Activated CD4-positive, CD25-positive, alpha-beta regulatory T cell (primary cell): ENCODE data around the gene ABCF3.

Source experiments
- DNase-seq, 4 experiments: peaks; one replicate each; lab custom pipeline; 2025; lab: John Stamatoyannopoulos, UW

The ABCF3 gene

DNA sequence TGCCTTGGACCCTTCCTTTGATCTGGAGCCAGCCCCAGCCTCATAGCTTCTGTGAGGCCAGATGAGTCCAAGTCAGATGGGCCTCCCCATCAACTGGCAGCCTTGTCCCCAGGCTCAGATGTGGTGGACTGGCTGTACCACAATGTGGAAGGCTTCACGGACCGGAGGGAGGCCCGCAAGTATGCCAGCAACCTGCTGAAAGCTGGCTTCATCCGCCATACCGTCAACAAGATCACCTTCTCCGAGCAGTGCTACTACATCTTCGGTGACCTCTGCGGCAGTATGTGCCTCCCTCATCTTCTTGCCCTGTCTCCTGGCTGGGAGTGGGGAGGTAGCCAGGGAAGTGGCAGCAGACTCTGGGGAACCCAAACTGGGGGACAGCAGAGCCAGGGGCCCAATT is 18.2 kb upstream of the ABCF3 start:
- DNase-seq: no peak

DNA sequence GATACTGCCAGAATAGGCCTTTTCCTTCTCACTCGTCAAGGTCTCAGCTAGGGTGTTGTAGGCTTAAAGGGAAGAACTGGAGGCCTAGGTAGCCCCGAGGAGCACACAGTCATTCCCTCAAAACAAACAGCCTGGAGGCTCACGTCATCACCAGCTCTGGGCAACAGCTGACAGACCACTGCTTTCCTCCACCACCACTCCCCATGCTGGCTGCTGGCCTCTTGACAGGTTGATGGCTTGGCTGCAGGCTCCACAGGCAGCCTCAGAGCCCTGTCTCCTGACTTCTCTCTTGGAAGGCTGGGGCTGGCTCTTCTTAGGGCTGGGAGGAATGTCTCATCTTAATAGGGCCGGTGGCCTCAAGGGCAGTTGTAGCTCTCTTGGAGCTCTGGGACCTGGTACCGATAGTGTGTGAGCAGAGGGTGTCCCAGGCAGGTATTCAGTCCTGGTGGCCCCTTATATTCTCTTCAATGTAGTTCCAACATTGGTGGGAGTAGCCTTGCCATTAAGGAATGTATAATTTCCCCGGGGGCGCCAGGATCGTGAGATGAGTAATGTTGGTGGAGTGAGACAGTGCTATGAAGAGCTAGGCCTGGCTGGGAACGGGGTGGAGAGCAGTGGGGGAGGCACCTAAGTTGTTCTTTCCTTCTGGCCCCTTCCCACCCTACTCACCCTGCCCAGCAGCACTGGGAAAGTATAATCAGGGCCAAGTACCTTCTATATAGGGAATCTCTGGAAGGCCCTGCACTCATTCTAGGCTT is 17.5 kb upstream of the ABCF3 start:
- DNase-seq: no peak

DNA sequence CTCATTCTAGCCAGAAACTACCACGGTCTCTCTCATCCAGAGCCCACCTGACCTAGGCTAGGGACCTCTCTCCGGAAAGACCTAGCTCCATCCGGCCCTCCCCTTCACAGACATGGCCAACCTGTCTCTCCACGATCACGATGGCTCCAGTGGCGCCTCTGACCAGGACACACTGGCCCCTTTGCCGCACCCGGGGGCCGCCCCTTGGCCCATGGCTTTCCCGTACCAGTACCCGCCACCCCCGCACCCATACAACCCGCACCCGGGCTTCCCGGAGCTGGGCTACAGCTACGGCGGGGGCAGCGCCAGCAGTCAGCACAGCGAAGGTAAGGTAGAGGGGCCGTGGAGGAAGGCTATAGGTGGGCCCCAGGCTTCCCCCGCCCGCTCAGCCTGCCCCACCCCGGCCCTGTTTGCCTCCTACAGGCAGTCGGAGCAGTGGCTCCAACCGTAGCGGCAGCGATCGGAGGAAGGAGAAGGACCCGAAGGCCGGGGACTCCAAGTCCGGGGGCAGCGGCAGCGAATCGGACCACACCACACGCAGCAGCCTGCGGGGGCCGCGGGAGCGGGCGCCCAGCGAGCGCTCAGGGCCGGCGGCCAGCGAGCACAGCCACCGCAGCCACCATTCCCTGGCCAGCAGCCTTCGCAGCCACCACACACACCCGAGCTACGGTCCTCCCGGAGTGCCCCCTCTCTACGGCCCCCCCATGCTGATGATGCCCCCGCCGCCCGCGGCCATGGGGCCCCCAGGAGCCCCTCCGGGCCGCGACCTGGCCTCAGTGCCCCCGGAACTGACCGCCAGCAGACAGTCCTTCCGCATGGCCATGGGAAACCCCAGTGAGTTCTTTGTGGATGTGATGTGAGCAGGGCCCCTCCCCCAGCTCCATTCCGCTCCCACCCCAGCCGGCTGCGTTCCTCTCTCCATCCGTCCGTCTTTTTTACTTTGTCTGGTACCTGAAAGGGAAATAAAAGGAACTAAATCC is 15.8 kb upstream of the ABCF3 start:
- no peak for DNase-seq

DNA sequence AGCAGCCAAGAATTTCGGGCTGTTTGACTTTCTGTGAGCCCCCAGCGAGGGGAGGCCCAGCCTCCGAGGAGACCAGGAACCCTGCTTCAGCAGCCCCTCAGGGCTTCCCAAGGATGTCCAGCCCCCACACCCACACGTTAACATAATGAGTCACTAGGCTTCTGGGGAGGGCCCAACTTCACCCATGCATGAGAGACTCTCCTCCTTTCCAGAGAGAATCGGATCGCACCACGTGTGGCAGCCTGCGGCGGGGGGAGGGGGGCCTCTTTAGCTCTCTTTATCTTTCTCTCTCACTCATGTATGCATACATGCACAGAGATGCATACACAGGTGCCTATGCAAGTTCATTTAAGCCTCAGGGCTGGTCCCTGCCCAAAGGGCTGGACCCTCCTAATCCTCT is 14.4 kb upstream of the ABCF3 start:
- no peak for DNase-seq

DNA sequence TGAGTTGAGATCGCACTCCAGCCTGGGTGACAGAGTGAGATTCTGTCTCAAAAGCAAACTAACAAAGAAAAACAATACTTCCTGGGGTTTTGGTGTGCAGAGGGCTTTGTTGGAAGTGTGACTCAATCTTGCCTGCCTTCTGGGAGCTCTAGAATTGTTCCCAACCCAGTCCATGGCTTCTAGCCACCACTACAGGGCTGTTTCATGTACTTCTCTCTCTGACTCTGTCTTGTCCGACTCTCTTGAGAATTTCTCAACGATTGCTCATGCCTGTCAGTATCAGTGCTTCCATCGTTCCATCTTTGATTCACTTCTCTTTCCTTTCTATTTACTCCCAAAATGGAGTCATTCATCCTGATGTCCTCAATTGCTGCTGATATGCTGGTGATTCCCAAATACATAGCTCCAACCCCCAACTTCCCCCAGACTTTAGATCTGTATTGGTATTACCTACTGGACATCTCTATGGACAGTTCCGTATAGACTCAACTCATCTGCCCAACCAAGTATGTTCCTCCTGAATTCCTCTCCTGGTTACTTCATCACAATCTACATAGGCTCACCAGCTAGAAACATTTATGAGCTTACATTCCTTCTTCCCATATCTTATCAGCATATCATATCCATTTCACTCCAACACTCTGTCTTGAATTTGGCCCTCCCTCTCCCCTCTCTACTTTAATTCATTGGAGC is 13.2 kb upstream of the ABCF3 start:
- DNase-seq: no peak

DNA sequence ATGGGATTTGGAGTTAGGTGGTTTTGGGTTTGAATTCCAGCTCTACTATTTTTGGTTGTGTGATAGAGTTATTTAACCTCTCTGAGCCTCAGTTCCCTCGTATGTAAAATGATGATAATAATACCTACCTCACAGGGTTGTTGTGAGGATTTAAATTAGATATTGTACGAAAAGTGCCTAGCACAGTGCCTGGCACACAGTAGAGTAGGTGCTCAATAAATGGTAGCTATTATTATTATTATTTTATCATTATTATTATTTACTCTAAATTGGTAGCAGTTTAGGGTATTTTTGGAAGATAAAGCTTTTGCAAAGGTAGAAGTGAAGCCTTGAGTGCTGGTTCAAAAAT is 12.7 kb upstream of the ABCF3 start:
- no peak for DNase-seq

DNA sequence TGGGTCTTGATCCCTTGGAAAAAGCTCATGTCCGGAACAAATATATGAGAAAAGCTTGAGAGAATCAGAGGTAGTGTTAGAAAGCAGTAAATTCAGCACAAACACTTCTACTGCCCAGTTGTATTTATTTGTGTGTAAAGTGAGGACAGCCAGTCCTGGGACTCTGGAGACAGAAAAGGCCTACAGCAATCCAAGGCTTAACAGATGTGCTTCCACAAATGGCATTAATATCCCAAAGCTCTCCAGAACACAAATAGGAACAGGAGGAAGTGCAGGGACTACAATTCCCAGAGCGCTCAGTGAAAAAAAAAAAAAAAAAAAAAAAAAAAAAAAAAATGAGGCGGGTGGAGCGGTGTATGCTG is 11.7 kb upstream of the ABCF3 start:
- DNase-seq: no peak

DNA sequence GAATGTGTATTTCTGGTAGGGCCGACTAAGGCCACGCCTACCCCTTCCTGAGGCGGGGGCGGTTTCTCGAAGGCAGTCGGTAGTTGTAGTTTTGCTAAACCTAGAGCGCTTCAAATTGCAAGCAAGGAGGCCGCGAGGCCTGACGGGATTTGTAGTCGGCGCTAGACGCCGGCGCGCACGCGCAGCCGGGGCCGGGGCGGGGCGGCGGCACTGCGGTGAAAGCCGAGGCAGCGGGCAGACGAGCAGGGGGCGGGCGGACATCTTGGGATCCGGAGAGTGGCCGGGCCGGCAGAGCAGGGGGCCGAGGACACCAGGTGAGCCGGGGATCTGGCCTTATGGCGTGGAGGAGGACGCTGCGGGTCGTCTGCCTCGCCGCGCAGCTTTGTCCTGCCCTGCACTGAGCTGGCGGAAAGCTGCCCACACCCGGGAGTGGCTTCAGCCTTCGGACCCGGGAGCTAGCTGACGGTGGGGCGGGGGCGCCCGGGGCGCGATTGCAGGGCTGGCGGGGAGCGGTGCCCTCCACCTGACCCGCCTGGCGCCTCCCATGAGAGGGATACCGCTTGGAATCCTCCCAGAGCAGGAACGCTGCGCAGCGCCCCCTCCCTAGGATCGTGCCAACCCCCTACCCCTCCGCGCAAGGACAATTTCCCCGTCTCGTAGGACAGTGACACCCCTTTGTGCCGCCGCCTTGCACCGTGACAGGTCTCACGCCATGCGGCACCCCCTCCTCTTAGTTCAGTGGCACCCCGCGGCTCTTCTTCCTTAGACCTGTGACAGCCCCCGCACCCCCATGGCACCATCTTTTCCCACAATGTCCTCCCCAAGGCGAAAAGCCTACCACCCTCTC is 11.1 kb upstream of the ABCF3 start, which contains the start of gene AP2M1:
TSS of gene AP2M1 (plus strand) at position 210 of the 847 bp plus-strand sequence. CDS start 2,139 bp downstream, outside the sequence.
- peak; percentile 93 to 95 (median 94) for DNase-seq

DNA sequence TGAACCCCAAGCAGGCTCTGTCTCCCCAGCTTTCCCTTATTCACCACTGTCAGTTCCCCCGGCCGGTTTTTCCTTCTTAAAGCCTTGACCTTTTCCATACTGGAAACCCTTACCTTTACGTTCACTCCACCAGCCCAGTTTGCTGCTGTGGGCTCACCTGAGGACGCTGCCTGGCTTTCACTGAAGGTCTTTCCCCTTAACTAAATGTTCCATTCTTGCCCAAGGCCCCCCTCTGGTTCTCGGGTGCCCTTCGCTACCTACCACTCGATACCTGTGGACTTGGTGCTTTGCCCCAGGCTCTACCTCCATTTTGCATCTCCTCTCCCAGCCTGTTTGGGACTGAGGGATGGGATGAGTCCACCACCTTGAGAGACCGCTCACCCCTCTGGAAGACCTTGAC is 10.5 kb upstream of the ABCF3 start:
- DNase-seq: no peak

DNA sequence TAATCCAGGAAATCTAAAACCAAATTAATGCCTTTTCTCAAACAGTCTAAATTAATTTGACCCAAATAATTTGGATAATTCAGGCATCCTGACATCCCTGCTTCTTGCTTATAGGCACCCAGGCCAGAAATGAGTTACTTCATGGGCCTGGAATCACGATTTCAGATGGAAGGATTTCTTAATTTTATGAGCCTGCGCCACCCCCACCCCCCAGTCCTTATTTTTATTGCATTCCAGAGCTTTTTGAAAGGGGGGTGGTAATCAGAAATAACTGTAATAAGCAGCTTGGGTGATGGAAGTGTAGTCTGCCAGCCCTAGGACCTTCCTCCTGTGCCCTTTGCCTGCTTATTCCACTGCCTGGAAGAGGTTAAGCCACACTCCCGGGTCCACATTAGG is 10.0 kb upstream of the ABCF3 start:
- no peak for DNase-seq

DNA sequence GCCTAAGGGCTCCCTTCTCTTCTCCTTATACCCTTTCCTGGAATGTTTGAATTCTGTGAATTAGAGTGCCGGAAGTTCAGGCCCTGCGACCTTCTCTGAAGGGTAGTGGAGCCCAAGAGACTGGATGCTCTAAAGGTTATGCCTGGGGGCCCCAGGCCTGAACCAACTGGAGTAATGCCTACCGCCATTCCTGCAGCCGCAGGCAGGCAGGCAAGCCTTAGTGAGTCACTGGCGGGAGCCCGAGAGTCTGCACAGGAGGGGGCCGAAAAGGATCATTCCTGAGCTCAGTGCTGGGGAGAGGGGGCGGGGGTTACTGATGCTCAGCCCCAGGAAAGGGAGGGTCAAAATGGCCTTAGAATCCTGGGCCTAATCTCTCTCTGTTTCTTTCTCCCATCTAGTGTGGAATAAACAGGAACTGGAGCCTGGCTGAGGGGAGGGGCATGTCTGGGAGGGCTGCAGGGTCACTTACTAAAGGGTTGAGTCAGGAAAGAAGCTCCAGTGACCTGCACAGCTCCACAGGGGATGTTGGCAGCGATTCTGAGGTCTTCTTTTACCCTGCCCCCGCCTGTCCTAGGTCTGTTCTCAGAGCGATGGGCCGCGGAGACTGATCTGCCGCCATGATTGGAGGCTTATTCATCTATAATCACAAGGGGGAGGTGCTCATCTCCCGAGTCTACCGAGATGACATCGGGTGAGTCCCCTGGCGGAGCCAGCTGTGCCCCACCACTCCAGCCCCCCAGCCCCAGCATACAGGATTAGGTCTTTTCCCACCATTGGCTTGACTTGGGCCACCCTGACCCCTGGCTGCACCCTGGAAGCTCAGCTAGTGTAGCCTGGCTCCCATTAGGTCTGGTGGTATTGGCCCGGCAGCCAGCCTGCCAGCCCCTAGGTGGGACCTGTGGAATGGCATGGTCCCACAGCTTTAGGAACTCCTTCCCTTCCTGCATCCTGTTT is 9.3 kb upstream of the ABCF3 start:
- DNase-seq: no peak

DNA sequence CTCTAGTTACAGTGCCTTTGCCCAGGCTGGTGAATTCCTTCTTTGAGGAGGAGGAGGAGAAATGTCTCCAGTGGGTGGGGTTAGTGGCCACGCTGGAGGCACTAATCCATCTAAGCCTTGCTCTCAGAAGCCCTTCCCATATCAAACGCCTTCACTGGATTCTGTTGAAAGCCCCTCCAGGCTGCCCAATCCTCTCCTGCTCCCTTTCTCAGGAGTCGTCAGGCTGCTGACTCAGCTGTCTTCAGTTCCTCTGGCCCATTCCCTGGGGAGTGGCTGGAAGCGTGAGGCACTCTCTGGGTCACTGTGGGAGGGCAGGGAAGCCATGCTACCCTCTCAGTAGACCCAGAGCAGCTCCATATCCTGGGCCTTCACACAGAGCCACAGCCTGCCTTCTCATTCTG is 8.7 kb upstream of the ABCF3 start:
- no peak for DNase-seq

DNA sequence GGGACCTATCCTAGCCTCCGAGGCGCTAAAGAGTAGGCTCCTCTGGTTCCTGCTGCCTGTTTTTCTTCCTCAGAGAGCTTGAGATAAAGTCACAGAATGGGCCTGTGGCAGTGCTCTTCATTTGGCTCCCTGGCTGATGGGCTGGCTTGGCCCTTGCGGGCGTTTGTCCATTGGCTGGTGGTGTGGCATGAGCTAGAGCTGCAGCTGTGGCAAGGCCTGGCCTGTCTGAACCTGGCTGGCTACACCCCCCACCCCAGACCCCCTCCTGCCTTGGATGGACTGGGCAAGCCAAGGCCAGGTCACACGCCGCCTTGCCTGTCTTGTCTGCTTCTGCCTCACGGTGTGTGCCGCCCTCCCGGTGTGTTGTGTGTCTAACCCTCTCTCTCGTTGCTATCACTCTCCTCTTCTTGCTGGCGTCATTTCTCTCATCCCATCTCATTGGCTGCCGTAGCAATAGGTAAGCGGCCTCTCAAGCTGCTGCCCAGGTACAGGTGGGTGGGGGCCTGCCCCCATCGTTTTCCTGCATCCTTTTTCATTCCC is 8.2 kb upstream of the ABCF3 start:
- no peak for DNase-seq

DNA sequence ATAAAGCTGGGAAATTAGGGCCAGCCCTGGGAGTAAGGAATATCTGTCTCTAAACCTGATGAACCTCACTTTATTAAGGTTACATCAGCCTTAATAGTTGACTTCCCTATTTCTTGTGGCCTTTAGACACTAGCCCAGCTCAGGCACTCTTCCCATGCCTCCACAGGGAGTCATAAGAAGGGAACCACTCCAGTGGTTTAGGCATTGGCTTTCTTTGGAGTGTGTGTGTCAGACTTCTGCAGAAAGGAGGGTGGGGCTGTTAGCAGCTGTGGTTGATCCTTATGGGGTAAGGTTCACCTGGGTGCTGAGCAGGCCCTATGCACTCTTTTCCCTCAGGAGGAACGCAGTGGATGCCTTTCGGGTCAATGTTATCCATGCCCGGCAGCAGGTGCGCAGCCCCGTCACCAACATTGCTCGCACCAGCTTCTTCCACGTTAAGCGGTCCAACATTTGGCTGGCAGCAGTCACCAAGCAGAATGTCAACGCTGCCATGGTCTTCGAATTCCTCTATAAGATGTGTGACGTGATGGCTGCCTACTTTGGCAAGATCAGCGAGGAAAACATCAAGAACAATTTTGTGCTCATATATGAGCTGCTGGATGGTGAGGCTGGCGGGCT is 7.4 kb upstream of the ABCF3 start:
- DNase-seq: no peak

DNA sequence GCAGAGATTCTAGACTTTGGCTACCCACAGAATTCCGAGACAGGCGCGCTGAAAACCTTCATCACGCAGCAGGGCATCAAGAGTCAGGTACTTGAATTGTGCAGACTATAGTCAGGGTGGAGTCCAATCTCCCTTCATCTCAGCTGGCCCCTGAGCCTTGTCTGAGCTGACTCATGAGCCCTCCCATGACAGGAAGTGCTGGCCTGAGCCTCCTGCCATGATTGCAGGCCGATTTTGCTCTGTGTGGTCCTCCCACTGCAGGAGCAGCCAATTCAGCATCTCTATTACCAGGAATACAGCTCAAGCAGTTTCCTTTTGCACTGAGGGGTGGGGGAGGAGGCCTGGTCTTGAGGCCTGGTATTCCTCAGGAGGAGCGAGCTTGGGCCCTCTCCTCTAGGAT is 5.8 kb upstream of the ABCF3 start:
- DNase-seq: no peak

DNA sequence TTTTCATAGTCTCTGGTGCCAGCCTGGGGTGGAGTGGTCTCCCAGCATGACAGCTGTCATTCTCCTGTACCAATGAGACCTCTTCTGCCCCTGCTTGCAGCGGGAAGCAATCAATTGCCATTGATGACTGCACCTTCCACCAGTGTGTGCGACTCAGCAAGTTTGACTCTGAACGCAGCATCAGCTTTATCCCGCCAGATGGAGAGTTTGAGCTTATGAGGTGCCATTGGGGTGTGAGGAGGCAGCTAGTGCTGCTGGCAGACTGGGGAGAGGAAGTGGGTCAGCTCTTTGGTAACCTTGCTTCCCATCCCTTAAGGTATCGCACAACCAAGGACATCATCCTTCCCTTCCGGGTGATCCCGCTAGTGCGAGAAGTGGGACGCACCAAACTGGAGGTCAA is 4.4 kb upstream of the ABCF3 start:
- no peak for DNase-seq

DNA sequence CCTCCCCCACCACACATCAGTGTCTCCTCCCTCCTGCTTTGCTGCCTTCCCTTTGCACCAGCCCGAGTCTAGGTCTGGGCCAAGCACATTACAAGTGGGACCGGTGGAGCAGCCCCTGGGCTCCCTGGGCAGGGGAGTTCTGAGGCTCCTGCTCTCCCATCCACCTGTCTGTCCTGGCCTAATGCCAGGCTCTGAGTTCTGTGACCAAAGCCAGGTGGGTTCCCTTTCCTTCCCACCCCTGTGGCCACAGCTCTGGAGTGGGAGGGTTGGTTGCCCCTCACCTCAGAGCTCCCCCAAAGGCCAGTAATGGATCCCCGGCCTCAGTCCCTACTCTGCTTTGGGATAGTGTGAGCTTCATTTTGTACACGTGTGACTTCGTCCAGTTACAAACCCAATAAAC is 2.3 kb upstream of the ABCF3 start:
- no peak for DNase-seq

DNA sequence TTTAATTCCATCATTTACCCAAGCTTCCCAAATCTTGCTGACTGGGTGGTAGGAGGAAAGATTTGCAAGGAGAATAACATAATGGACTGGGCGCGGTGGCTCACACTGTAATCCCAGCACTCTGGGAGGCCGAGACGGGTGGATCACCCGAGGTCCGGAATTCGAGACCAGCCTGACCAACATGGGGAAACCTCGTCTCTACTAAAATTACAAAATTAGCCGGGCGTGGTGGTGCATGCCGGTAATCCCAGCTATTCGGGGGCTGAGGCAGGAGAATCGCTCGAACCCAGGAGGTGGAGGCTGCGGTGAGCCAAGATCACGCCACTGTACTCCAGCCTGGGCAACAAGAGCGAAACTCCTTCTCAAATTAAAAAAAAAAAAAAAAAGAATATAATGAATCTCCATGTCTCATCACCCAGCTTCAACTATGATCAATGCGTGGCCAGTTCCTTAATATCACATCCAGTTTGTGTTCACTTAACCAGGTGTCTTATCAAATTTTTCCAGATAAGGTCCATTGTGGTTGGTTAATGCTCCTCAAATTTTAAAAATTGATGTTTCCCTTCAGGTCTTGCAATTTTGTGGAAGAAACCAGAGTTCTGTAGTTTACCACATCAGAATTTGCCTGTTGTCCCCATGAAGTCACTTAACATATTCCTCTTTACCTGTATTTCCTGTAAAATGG is 1.3 kb upstream of the ABCF3 start:
- no peak for DNase-seq
